PC-9 (cell line): Measurements from ENCODE around the gene UBN1. TPM values are rescaled to one million over a fixed set of nuclear protein-coding genes. Genes with fewer than 3 reads are reported as not detected.
A peak's percentile ranks its signal among the peaks of the same experiment; 100 is the strongest.

Experiments
- BruUV-seq: library from RNA; stranded (reverse); fragments of 400-500 nt; replicated peaks from 2 replicates; lab custom pipeline; 2021; lab: Mats Ljungman, UMichigan
- CTCF ChIA-PET: fragments of 300-600 bp; sonication (Branson Sonifier 250); formaldehyde crosslinking; loops from one replicate; lab custom pipeline; 2022; ENCODE audit warnings: antibody characterized with exemption; lab: Charles Lee
- POLR2A ChIA-PET: fragments of 300-600 bp; sonication (Branson Sonifier 250); formaldehyde crosslinking; loops from one replicate; lab custom pipeline; 2022; ENCODE audit warnings: antibody characterized with exemption; ENCODE audit not compliant: unreplicated experiment; lab: Charles Lee
- DNase-seq, 2 experiments: peaks; one replicate each; pipeline versions ENCODE4 v3.0.0 to v3.0.0-alpha.2; 2015 to 2022; ENCODE audit warnings: mixed read lengths in 1 of 2
- H2AFZ ChIP-seq: fragments of 200-600 bp; sonication (generic); 2 replicates; pipeline ENCODE4 v1.8.1; 2017; ENCODE audit warnings: antibody characterized with exemption
- H3F3A ChIP-seq: fragments of 200-600 bp; sonication (generic); 2 replicates; pipeline ENCODE4 v1.8.1; 2017; ENCODE audit warnings: antibody characterized with exemption, mild to moderate bottlenecking, low read depth; ENCODE audit not compliant: insufficient read depth
- H3K27ac ChIP-seq: fragments of 200-600 bp; sonication (generic); 2 replicates; pipeline ENCODE4 v1.6.1; 2016; ENCODE audit warnings: mixed run types
- H3K27me3 ChIP-seq: fragments of 200-600 bp; sonication (generic); 2 replicates; pipeline ENCODE4 v1.6.1; 2016; ENCODE audit warnings: low read depth, mixed run types; ENCODE audit not compliant: insufficient read depth
- H3K36me3 ChIP-seq: fragments of 200-600 bp; sonication (generic); 2 replicates; pipeline ENCODE4 v1.6.1; 2016; ENCODE audit warnings: low read depth, mixed run types
- H3K4me1 ChIP-seq: fragments of 200-600 bp; sonication (generic); replicated peaks from 2 replicates; pipeline ENCODE4 v1.6.1; 2016; ENCODE audit warnings: mixed run types; ENCODE audit not compliant: insufficient read depth
- H3K4me2 ChIP-seq: fragments of 200-600 bp; sonication (generic); 2 replicates; pipeline ENCODE4 v1.6.1; 2017; ENCODE audit warnings: mixed run types
- H3K4me3 ChIP-seq: fragments of 200-600 bp; sonication (generic); 2 replicates; pipeline ENCODE4 v1.6.1; 2016; ENCODE audit warnings: mixed run types
- H3K79me2 ChIP-seq: fragments of 200-600 bp; sonication (generic); 2 replicates; pipeline ENCODE4 v1.6.1; 2017; ENCODE audit warnings: low read depth, mixed run types
- H3K9me2 ChIP-seq: fragments of 200-600 bp; sonication (generic); 2 replicates; pipeline ENCODE4 v1.8.1; 2017; ENCODE audit warnings: mild to moderate bottlenecking; ENCODE audit not compliant: insufficient read depth
- H3K9me3 ChIP-seq: fragments of 200-600 bp; sonication (generic); 2 replicates; pipeline ENCODE4 v1.8.1; 2016; ENCODE audit warnings: low read depth; ENCODE audit not compliant: insufficient read depth
- H4K20me1 ChIP-seq: fragments of 200-600 bp; sonication (generic); 2 replicates; pipeline ENCODE4 v1.8.1; 2017; ENCODE audit not compliant: insufficient read depth
- CTCF ChIP-seq: fragments of 200-600 bp; sonication (generic); conservative IDR thresholded peaks from 2 replicates; pipeline ENCODE4 v1.6.1; 2017; ENCODE audit warnings: mixed run types, antibody characterized with exemption, mild to moderate bottlenecking, moderate library complexity
- EZH2 ChIP-seq: fragments of 200-600 bp; sonication (generic); IDR thresholded peaks from 2 replicates; pipeline ENCODE4 v1.8.0; 2017; ENCODE audit warnings: antibody characterized with exemption, low read depth
- intact Hi-C: fragments of 100-400 bp; cut with micrococcal nuclease; formaldehyde crosslinking; loops from one replicate; pipeline ENCODE4 v1.10.0; 2022; ENCODE audit not compliant: unreplicated experiment
- total RNA-seq: library from RNA; stranded (reverse); gene quantifications from 2 replicates; pipeline ENCODE4 v1.2.3, GENCODE V29; 2021

Gene UBN1
- total RNA-seq, 1 experiment from 2014 or later: 44.1 TPM

GRCh38 chr16:4852221-4852872 is 5.1 kb downstream of the UBN1 start:
- peaks cover 26% of the 10 kb centered on the region for H3F3A ChIP-seq
- H4K20me1 ChIP-seq: peaks cover 26% of the 10 kb centered on the region
- H3K9me3 ChIP-seq: no peaks in the 10 kb centered on the region
- H3K4me3 ChIP-seq: no peak overlapping the region
- TF ChIP-seq CTCF (no peak), EZH2 (no peak)
- peaks cover 5% of the 10 kb centered on the region for H3K36me3 ChIP-seq
- peaks cover 59% of the 10 kb centered on the region for H3K79me2 ChIP-seq
- intact Hi-C loops: no loop called here
- CTCF ChIA-PET: no interaction called here
- no peaks in the 10 kb centered on the region for H3K27me3 ChIP-seq
- peak overlapping the region; percentile 63 for H3K27ac ChIP-seq
- BruUV-seq: no TSS peak
- H3K4me2 ChIP-seq: peak overlapping the region; percentile 29
- POLR2A ChIA-PET: no interaction called here
- H2AFZ ChIP-seq: no peak overlapping the region
- H3K4me1 ChIP-seq: peaks cover 43% of the 10 kb centered on the region
- no peaks in the 10 kb centered on the region for H3K9me2 ChIP-seq
- DNase-seq: peak in 1 of 2 experiments; percentile 40

- H3K4me1 ChIP-seq: peaks cover 23% of the 10 kb centered on the region
- H3K4me2 ChIP-seq: no peak overlapping the region
- no TSS peak for BruUV-seq
- no peak overlapping the region for H3K27ac ChIP-seq
- ChIA-PET CTCF (no interaction called here), POLR2A (no interaction called here)
- no peak for TF ChIP-seq CTCF
- no peak for TF ChIP-seq EZH2
- H3K9me3 ChIP-seq: no peaks in the 10 kb centered on the region
- intact Hi-C loops: no loop called here
- peaks cover 12% of the 10 kb centered on the region for H4K20me1 ChIP-seq
- peaks cover 21% of the 10 kb centered on the region; the same call in 1 of the 2 replicates for H3F3A ChIP-seq
- H3K79me2 ChIP-seq: peaks cover 31% of the 10 kb centered on the region
- H3K9me2 ChIP-seq: no peaks in the 10 kb centered on the region
- no peaks in the 10 kb centered on the region for H3K27me3 ChIP-seq
- peaks cover 20% of the 10 kb centered on the region for H3K36me3 ChIP-seq
- no peak overlapping the region for H3K4me3 ChIP-seq
- no peak overlapping the region for H2AFZ ChIP-seq
- no peak for DNase-seq
Measured at GRCh38 chr16:4855371-4855770, 8.1 kb downstream of the UBN1 start.

GRCh38 chr16:4855804-4856203 is 8.5 kb downstream of the UBN1 start:
- intact Hi-C loops: no loop called here
- no peaks in the 10 kb centered on the region for H3K9me3 ChIP-seq
- DNase-seq: no peak
- peaks cover 12% of the 10 kb centered on the region for H4K20me1 ChIP-seq
- no peaks in the 10 kb centered on the region for H3K27me3 ChIP-seq
- peaks cover 27% of the 10 kb centered on the region for H3K79me2 ChIP-seq
- no peak overlapping the region for H3K27ac ChIP-seq
- H3K4me3 ChIP-seq: no peak overlapping the region
- H3K4me1 ChIP-seq: peaks cover 20% of the 10 kb centered on the region
- no TSS peak for BruUV-seq
- TF ChIP-seq CTCF (no peak), EZH2 (no peak)
- ChIA-PET CTCF (no interaction called here), POLR2A (no interaction called here)
- peaks cover 19% of the 10 kb centered on the region; the same call in 1 of the 2 replicates for H3F3A ChIP-seq
- no peak overlapping the region for H3K4me2 ChIP-seq
- H2AFZ ChIP-seq: no peak overlapping the region
- H3K36me3 ChIP-seq: peaks cover 21% of the 10 kb centered on the region
- H3K9me2 ChIP-seq: no peaks in the 10 kb centered on the region
